ENCODE data around the gene RSAD1. TPM values are rescaled to one million over a fixed set of nuclear protein-coding genes. Genes with fewer than 3 reads are reported as not detected.

Gene RSAD1
- total and polyA plus RNA-seq, 2 donors from 2014 or later: 38.9 to 39.9 TPM

- peak in 1 of 5 donors; percentile 25 for DNase-seq
- H3K9me3 ChIP-seq (ENCODE audit: control insufficient read depth in 2 of 3, insufficient read depth in 1 of 3, low read length in 3 of 3): no peaks in the 10 kb centered on the region
- no peak overlapping the region for H3K9ac ChIP-seq (ENCODE audit: low read length in 3 of 3)
- H3K4me1 ChIP-seq (ENCODE audit: control insufficient read depth in 2 of 3, insufficient read depth in 2 of 3, low read depth in 1 of 3, low read length in 3 of 3): peaks cover 0 to 3% (median 0%) of the 10 kb centered on the region in 3 donors
- H3K36me3 ChIP-seq (ENCODE audit: control insufficient read depth in 2 of 3, insufficient read depth in 3 of 3, low read length in 3 of 3): no peaks in the 10 kb centered on the region
- no peak for TF ChIP-seq CTCF (IDR thresholded peaks at IDR 0.05; ENCODE audit: borderline replicate concordance, extremely low read depth, insufficient read depth)
- intact Hi-C loops (cut with DNase I): no loop called here
- no peaks in the 10 kb centered on the region for H3K27me3 ChIP-seq (ENCODE audit: control insufficient read depth, insufficient read depth, low read length)
- no peak for FAIRE-seq
- H3K4me3 ChIP-seq (ENCODE audit: low read length in 3 of 3): no peak overlapping the region
- H3K27ac ChIP-seq (ENCODE audit: low read depth in 2 of 2, low read length in 2 of 2): no peak overlapping the region
These were observed 35.7 kb downstream of the RSAD1 start for GRCh38 chr17:50514388-50514787.

DNA sequence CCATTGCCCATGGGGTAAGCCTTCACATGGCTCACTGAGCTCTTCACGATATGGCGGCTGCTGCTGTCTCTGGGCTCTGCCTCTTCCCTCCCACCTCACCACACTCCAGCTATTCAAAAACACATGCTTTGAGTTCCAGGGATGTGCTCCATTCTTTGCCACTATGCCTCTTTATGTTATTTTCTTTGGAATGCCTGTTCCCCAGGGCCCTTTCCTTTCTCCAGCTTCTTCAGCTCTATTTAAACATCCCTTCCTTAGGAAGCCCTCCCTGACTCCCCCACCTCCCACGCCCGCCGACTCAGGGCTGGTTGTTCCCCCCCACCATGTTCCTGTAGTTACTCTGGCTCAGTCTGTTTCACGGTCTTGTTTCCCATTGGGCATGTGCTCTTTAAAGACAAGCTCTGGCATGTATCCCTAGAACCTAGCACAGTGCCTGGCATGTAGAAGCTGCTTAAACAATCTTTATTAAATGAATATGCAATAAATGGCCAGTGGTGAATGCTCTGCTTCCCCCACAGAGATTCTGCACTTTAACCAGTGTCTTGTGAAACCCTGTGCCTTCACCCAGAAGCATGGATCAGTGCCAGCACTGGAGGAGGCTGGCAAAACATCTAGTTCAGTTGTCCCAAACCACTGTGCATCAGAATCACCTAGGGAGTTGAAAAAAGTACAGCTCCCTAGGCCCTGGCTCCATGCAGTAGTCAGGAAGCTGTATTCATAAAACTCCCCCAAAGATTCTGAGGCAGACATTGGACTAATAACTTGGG is 36.5 kb downstream of the RSAD1 start:
- no peaks in the 10 kb centered on the region for H3K9me3 ChIP-seq (ENCODE audit: control insufficient read depth in 2 of 3, insufficient read depth in 1 of 3, low read length in 3 of 3)
- no peak overlapping the region for H3K4me3 ChIP-seq (ENCODE audit: low read length in 3 of 3)
- peak overlapping the region in 1 of 2 donors; percentile 32 for H3K27ac ChIP-seq (ENCODE audit: low read depth in 2 of 2, low read length in 2 of 2)
- DNase-seq (peak in 2 of 5 donors; percentile 45 to 59), FAIRE-seq (no peak)
- no peak for TF ChIP-seq CTCF (IDR thresholded peaks at IDR 0.05; ENCODE audit: borderline replicate concordance, extremely low read depth, insufficient read depth)
- no peak overlapping the region for H3K9ac ChIP-seq (ENCODE audit: low read length in 3 of 3)
- H3K36me3 ChIP-seq (ENCODE audit: control insufficient read depth in 2 of 3, insufficient read depth in 3 of 3, low read length in 3 of 3): no peaks in the 10 kb centered on the region
- H3K27me3 ChIP-seq (ENCODE audit: control insufficient read depth, insufficient read depth, low read length): no peaks in the 10 kb centered on the region
- intact Hi-C loops (cut with DNase I): no loop called here
- H3K4me1 ChIP-seq (ENCODE audit: control insufficient read depth in 2 of 3, insufficient read depth in 2 of 3, low read depth in 1 of 3, low read length in 3 of 3): peaks cover 0 to 3% (median 0%) of the 10 kb centered on the region in 3 donors

DNA sequence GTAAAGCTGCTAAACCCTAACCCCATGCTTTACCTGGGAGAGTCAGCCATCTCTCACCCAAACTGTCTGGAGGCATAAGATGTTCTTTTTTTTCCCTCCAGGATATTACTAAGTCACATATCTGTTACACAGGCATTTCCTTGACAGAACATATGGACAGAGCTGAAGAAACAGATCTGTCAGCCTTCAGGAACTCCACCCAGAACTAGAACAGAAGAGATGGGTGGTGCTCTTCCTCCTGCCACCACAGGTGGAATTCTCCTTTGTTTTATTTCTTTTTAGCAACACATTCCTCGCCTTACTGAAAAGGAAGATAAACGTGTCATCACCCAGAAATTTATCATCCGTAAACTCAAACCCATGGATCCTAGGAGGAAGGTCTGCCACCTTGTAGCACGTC is 38.4 kb downstream of the RSAD1 start:
- DNase-seq (no peak), FAIRE-seq (no peak)
- Histone ChIP-seq H3K4me3 (ENCODE audit: low read length in 3 of 3) (no peak overlapping the region), H3K27me3 (ENCODE audit: control insufficient read depth, insufficient read depth, low read length) (no peaks in the 10 kb centered on the region), H3K27ac (ENCODE audit: low read depth in 2 of 2, low read length in 2 of 2) (no peak overlapping the region), H3K9ac (ENCODE audit: low read length in 3 of 3) (no peak overlapping the region), H3K4me1 (ENCODE audit: control insufficient read depth in 2 of 3, insufficient read depth in 2 of 3, low read depth in 1 of 3, low read length in 3 of 3) (peaks cover 0 to 3% (median 0%) of the 10 kb centered on the region in 3 donors), H3K9me3 (ENCODE audit: control insufficient read depth in 2 of 3, insufficient read depth in 1 of 3, low read length in 3 of 3) (no peaks in the 10 kb centered on the region), H3K36me3 (ENCODE audit: control insufficient read depth in 2 of 3, insufficient read depth in 3 of 3, low read length in 3 of 3) (no peaks in the 10 kb centered on the region)
- intact Hi-C loops (cut with DNase I): no loop called here
- no peak for TF ChIP-seq CTCF (IDR thresholded peaks at IDR 0.05; ENCODE audit: borderline replicate concordance, extremely low read depth, insufficient read depth)

All from kidney (tissue), 14 donors.